GM12865 (cell line): Measurements from ENCODE around the gene SMARCE1.
A peak's percentile ranks its signal among the peaks of the same experiment; 100 is the strongest.
"Not testable (repeated sequence)": the region's sequence is repeated elsewhere in the genome, so short reads cannot be mapped to it uniquely, and the experiment has no call there.

Experiments
- DNase-seq: peaks from one replicate; pipeline ENCODE4 v3.0.0; 2010; ENCODE audit warnings: low read depth
- H3K4me3 ChIP-seq: 2 replicates; pipeline ENCODE4 v1.5.1; 2011; ENCODE audit warnings: mild to moderate bottlenecking, low read depth, low read length, control low read depth
- TF ChIP-seq, protein P1 (sequence below): IDR thresholded peaks from 2 replicates; pipeline ENCODE4 v1.5.1; 2011; ENCODE audit warnings: low read length, control low read depth, low read depth, inconsistent platforms; ENCODE audit not compliant: insufficient read depth; ENCODE audit errors: missing control alignments

SMARCE1 gene

DNA sequence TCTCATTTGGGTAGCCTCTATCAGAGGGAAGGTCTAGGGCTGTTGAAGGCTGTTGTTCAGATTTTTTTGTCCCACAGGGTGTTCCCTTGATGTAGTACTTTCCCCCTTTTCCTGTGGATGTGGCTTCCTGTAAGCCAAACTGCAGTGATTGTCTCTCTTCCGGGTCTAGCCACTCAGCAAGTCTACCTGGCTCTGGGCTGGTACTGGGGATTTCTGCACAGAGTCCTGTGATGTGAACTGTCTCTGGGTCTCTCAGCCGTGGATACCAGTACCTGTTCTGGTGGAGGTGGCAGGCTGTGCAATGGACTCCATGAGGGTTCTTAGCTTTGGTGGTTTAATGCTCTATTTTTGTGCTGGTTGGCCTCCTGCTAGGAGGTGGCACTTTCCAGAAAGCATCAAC is 59.1 kb downstream of the SMARCE1 start:
- DNase-seq = no peak
- TF ChIP-seq, protein P1, sequence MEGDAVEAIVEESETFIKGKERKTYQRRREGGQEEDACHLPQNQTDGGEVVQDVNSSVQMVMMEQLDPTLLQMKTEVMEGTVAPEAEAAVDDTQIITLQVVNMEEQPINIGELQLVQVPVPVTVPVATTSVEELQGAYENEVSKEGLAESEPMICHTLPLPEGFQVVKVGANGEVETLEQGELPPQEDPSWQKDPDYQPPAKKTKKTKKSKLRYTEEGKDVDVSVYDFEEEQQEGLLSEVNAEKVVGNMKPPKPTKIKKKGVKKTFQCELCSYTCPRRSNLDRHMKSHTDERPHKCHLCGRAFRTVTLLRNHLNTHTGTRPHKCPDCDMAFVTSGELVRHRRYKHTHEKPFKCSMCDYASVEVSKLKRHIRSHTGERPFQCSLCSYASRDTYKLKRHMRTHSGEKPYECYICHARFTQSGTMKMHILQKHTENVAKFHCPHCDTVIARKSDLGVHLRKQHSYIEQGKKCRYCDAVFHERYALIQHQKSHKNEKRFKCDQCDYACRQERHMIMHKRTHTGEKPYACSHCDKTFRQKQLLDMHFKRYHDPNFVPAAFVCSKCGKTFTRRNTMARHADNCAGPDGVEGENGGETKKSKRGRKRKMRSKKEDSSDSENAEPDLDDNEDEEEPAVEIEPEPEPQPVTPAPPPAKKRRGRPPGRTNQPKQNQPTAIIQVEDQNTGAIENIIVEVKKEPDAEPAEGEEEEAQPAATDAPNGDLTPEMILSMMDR = no peak
- H3K4me3 ChIP-seq = no peak overlapping the region

DNA sequence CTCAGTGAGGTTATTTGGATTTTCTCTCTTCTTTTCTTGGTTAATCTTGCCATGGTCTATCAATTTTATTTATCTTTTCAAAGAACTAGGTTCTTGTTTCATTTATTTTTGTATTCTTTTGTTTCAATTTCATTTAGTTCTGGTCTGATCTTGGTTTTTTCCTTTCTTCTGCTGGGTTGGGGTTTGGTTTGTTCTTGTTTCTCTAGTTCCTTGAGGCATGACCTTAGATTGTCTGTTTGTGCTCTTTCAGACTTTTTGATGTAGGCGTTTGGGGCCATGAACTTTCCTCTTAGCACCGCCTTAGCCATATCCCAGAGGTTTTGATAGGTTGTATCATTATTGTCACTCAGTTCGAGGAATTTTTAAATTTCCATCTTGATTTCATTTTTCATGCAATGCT is 61.4 kb downstream of the SMARCE1 start:
- not testable (repeated sequence) for H3K4me3 ChIP-seq, DNase-seq

DNA sequence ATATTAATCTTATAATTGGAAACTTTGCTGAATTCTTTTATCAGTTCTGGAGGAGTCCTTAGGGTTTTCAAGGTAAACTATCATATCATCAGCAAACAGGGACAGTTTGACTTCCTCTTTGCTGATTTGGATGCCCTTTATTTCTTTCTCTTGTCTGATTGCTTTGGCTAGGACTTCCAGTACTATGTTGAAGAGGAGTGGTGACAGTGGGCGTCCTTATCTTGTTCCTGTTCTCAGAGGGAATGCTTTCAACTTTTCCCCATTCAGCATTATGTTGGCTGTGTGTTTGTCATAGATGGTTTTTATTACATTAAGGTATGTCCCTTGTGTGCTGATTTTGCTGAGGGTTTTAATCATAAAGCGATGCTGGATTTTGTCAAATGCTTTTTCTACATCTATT is 62.7 kb downstream of the SMARCE1 start:
- not testable (repeated sequence) for DNase-seq, H3K4me3 ChIP-seq

DNA sequence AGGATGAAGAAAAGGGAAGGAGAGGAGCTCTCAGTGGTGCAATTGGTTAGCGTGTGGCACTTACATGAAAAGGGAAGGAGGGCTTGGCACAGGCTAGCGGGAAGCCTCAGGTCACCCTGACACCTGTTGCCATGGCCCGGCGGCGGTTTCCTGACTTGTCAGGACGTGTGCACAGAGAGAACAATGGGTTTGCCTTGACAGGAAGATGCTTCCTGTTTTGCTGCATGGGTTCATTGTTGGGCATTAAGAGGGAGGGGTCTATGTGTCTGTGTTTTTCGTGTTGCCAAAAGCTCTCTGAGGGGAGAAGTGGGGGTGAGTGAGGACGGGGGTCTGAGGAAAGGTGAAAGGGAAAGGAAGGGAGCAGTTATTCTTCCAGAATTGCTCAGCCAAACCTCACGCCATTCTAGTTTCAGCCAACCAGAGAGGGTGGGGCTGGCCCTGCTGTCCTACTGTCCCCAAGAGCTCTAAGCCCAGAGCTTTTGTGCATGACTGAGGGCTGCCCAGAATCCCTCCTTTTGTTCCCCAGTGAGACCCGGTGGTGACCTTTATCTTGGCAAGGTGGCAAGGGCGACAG is 65.2 kb downstream of the SMARCE1 start:
- TF ChIP-seq, protein P1 = no peak
- no peak overlapping the region for H3K4me3 ChIP-seq
- peak; percentile 98 for DNase-seq

DNA sequence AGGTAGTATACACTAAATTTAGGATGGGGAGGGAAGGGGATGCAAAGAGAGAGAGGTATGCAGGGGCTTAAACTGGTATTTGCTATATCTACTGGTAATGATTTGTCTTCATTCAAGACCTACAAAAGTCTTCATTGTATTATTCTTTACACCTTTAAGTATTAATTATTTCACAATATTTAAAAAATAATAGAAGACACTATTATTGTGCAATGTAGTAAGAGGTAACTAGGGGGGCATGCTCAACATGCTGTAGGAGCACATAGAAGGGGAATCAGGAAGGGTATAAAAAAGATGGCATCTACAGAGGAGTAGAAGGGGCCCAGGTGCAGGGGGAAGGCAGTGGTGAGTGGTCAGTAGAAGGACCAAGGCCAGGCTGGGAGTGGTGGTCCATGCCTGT is 67.5 kb downstream of the SMARCE1 start:
- DNase-seq = no peak
- TF ChIP-seq, protein P1 = no peak
- no peak overlapping the region for H3K4me3 ChIP-seq

DNA sequence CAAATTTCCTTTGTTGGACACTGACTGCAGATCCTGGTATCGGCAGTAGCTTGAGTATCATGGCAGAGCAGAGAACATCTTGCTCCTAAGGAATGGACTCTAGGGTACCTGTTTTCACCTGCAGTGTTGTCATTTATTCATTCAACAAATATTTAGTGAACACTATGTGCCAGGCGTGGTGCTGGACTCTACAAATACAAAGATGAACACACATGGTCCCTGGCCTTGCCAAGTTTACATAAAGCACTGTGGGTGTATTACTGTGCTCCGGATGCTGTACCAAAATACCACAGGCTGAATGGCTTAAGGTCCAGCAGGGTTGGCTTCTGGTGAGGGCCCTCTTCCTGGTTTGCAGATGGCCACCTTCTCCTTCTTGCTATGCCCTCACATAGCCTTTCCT is 68.1 kb downstream of the SMARCE1 start:
- H3K4me3 ChIP-seq = no peak overlapping the region
- no peak for DNase-seq
- TF ChIP-seq, protein P1 = no peak

DNA sequence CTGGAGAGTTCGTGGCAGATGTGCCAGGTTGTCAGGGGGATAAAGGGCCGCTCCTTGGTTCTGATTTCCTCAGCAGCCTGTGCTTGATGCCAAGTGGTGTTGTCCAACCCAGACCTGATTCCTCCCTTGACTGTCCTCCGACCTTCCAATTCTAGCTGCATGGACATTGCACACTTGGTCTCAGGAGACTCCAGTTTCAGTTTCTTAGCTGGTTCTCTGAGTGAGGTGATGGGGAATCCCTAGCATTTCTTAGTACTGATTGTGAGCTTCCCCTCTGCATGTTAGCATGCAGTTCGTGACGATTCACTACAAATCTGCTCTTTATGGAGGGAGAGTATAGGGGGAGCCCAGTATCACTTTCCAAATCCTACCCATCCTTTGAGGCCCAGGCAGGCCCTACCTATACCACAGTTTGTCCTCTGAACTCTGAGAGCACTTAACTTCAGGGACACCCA is 70.0 kb downstream of the SMARCE1 start:
- TF ChIP-seq, protein P1 = no peak
- peak; percentile 86 for DNase-seq
- H3K4me3 ChIP-seq = no peak overlapping the region

DNA sequence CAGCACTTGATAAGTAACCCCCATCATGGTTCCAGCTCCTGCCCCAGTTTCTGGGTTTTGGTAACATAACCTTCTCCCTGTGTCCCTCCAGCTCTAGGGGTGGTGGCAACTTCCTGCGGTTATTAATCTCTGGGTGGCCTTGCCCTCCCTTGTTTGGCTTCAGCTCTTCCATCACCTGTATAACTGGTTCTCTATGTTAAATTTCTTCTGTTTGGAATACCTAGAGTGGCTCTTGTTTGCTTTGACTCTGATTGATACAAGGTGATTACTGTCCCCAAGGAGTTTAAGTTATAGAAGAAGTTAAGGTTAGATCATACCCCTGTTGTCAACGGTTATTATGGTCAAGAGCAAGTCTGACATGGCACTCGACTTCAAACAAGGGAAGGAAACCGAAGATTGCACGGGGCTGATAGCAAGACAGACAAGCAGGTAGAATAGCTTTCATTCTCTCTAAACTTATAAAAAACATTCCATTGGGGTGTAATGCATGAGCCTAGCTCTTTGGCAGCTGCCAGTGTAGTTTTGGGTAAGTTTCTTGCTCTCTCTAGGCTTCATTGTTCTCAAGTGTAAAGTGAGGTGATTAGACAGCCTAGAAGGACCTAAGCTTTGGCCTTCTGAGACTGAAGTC is 71.4 kb downstream of the SMARCE1 start:
- TF ChIP-seq, protein P1 = no peak
- no peak for DNase-seq
- H3K4me3 ChIP-seq = no peak overlapping the region
